AG08396 (cell line): ENCODE data around the gene SLC5A2.
"Not testable (repeated sequence)": the region's sequence is repeated elsewhere in the genome, so short reads cannot be mapped to it uniquely, and the experiment has no call there.

ENCODE experiments used
- DNase-seq: peaks from one replicate; pipeline ENCODE4 v3.0.0; 2012; ENCODE audit warnings: low spot score, mixed read lengths

Gene SLC5A2

GRCh38 chr16:31475946-31476302 is 7.0 kb upstream of the SLC5A2 start:
- DNase-seq = no peak

GRCh38 chr16:31476303-31477219 is 6.4 kb upstream of the SLC5A2 start:
- DNase-seq = no peak

GRCh38 chr16:31477220-31478216 is 5.4 kb upstream of the SLC5A2 start:
- no peak for DNase-seq

- DNase-seq = no peak
Measured at GRCh38 chr16:31478956-31479355, 4.0 kb upstream of the SLC5A2 start.

GRCh38 chr16:31479751-31480150 is 3.2 kb upstream of the SLC5A2 start:
- DNase-seq = no peak

- DNase-seq = no peak
Measured at GRCh38 chr16:31480851-31481536, 1.9 kb upstream of the SLC5A2 start.

- not testable (repeated sequence) for DNase-seq
Measured at GRCh38 chr16:31484048-31484447, 1.1 kb downstream of the SLC5A2 start.

GRCh38 chr16:31484491-31485171 is 1.7 kb downstream of the SLC5A2 start:
- DNase-seq = no peak

GRCh38 chr16:31485571-31485970 is 2.6 kb downstream of the SLC5A2 start:
- DNase-seq = no peak

- DNase-seq = no peak
Measured at GRCh38 chr16:31486045-31486444, 3.1 kb downstream of the SLC5A2 start.

GRCh38 chr16:31487071-31487719 is 4.3 kb downstream of the SLC5A2 start:
- DNase-seq = no peak

- DNase-seq = peak; percentile 77
Measured at GRCh38 chr16:31487720-31488467, 5.0 kb downstream of the SLC5A2 start.

GRCh38 chr16:31488468-31489297 is 5.8 kb downstream of the SLC5A2 start:
- no peak for DNase-seq

GRCh38 chr16:31489298-31489564 is 6.3 kb downstream of the SLC5A2 start:
- no peak for DNase-seq

GRCh38 chr16:31489616-31490584 is 7.0 kb downstream of the SLC5A2 start:
- no peak for DNase-seq

- no peak for DNase-seq
Measured at GRCh38 chr16:31491778-31492418, 9.0 kb downstream of the SLC5A2 start.

GRCh38 chr16:31493506-31494125 is 10.7 kb downstream of the SLC5A2 start:
- no peak for DNase-seq
